Gastroesophageal sphincter (tissue), 2 donors: ENCODE results near the gene NT5C2.

ENCODE experiments used
- EP300 ChIP-seq: sonication (generic); formaldehyde crosslinking; IDR thresholded peaks from one replicate; pipeline ENCODE4 v1.6.1; 2017; ENCODE audit warnings: antibody characterized with exemption, mild to moderate bottlenecking
- POLR2A ChIP-seq, 2 donors: fragments of 450-650 bp; IDR thresholded peaks; one replicate each; pipeline ENCODE4 v1.6.1; 2017; ENCODE audit warnings: antibody characterized with exemption in 2 of 2, mild to moderate bottlenecking in 2 of 2, moderate library complexity in 1 of 2

DNA sequence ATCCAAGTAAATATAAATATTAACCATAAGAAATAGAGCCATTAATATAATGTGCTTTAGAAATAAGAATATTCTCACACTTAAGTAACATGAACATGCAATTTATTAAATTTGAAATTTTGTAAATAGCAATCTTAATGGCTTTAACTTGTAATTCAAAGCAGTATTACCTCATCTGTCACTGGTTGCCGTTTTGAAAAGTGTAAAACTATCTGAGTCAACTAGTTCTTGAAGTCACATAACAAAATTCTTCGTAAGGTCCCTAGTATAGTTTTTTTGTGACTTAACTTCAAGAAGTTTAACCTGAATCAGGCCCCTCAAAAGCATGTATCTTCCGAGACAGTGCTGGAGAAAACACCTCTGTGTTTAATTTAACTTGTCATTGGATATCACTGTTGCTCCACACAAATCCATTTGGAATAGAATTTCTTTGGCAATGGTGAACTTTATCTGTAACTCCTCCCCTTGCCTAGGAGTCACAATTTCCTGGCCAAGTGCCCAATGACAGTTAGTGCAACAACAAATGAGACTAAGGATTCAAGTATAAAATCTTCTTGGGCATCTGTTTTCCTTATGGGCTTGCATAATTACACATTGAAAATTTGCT is 47.1 kb downstream of the NT5C2 start:
- TF ChIP-seq EP300, result no peak
- TF ChIP-seq POLR2A (IDR thresholded peaks at IDR 0.05), result no peak
